Measurements from ENCODE around the gene BEAN1.

GRCh38 chr16:66503612-66504011, 76.5 kb downstream of the BEAN1 start:
- no peak for TF ChIP-seq CREBBP (IDR thresholded peaks at IDR 0.05; ENCODE audit: low read depth, low read length)
- TF ChIP-seq POLR2A (conservative IDR thresholded peaks at IDR 0.05), result no peak
- no peak for TF ChIP-seq AFF4 (CRISPR knock-in tag; IDR thresholded peaks at IDR 0.05)
- TF ChIP-seq CTCF (IDR thresholded peaks at IDR 0.05 in 2 of 3, conservative IDR thresholded peaks at IDR 0.05 in 1 of 3; ENCODE audit: insufficient read depth in 2 of 3, low read depth in 1 of 3, low read length in 3 of 3), result no peak
- no peak for TF ChIP-seq ZNF274 (IDR thresholded peaks at IDR 0.05; ENCODE audit: borderline replicate concordance, low read depth, low read length)
- no peak for TF ChIP-seq SREBF2 (CRISPR knock-in tag; IDR thresholded peaks at IDR 0.05)
- no peak for TF ChIP-seq POLR2AphosphoS5 (IDR thresholded peaks at IDR 0.05; ENCODE audit: control insufficient read depth, insufficient read depth, low read depth, low read length)
- no peak for TF ChIP-seq RBBP5 (IDR thresholded peaks at IDR 0.05; ENCODE audit: borderline replicate concordance, insufficient read depth, low read length, poor library complexity, severe bottlenecking)
- TF ChIP-seq RHOXF2B (CRISPR knock-in tag; conservative IDR thresholded peaks at IDR 0.05), result no peak
- no peak for TF ChIP-seq CHD2 (IDR thresholded peaks at IDR 0.05; ENCODE audit: low read depth, low read length)
- TF ChIP-seq ATF2 (CRISPR knock-in tag; IDR thresholded peaks at IDR 0.05), result no peak

Measured in K562 (cell line).